GM19468 (cell line): Measurements from ENCODE around the gene DBI.

ENCODE experiments used
- ATAC-seq: cut with Tn5 transposase; IDR thresholded peaks from one replicate; pipeline ENCODE4 v1.9.1; 2021; ENCODE audit warnings: mild to moderate bottlenecking, moderate library complexity, moderate number of reproducible peaks; ENCODE audit not compliant: unreplicated experiment; ENCODE audit errors: extremely low read depth

DBI gene

GRCh38 chr2:119366649-119367471 lies at the start of gene DBI, which contains the start of gene C2orf76:
TSS of gene DBI (plus strand) at chr2:119366977. CDS start at chr2:119367052, 75 bp downstream.
TSS of gene C2orf76 (minus strand) at chr2:119366834. CDS start at chr2:119339959, 26,875 bp downstream.
- ATAC-seq = peak; percentile 99

- ATAC-seq = no peak
These were observed 49.2 kb upstream of the DBI start for GRCh38 chr2:119317554-119317953.

- ATAC-seq = no peak
These were observed 47.2 kb upstream of the DBI start for GRCh38 chr2:119319593-119319992.

- no peak for ATAC-seq
These were observed 43.3 kb upstream of the DBI start for GRCh38 chr2:119323459-119323858.

GRCh38 chr2:119324685-119325270 lies 42.0 kb upstream of the DBI start:
- no peak for ATAC-seq

- ATAC-seq = no peak
These were observed 39.8 kb upstream of the DBI start for GRCh38 chr2:119326938-119327337.

GRCh38 chr2:119327431-119327830 lies 39.3 kb upstream of the DBI start:
- no peak for ATAC-seq

GRCh38 chr2:119332953-119333352 lies 33.8 kb upstream of the DBI start:
- no peak for ATAC-seq

- no peak for ATAC-seq
These were observed 33.4 kb upstream of the DBI start for GRCh38 chr2:119333360-119333759.

GRCh38 chr2:119333833-119334232 lies 32.9 kb upstream of the DBI start:
- no peak for ATAC-seq

- ATAC-seq = no peak
These were observed 29.0 kb upstream of the DBI start for GRCh38 chr2:119337749-119338148.

GRCh38 chr2:119338272-119338671 lies 28.5 kb upstream of the DBI start:
- no peak for ATAC-seq

- peak; percentile 92 for ATAC-seq
These were observed 27.8 kb upstream of the DBI start for GRCh38 chr2:119338826-119339561.

- no peak for ATAC-seq
These were observed 27.2 kb upstream of the DBI start for GRCh38 chr2:119339562-119339923.

- ATAC-seq = no peak
These were observed 25.1 kb upstream of the DBI start for GRCh38 chr2:119341684-119342083.

GRCh38 chr2:119349289-119349688 lies 17.5 kb upstream of the DBI start:
- no peak for ATAC-seq

GRCh38 chr2:119350311-119350998 lies 16.3 kb upstream of the DBI start:
- no peak for ATAC-seq

GRCh38 chr2:119352357-119352756 lies 14.4 kb upstream of the DBI start:
- ATAC-seq = peak; percentile 87

- ATAC-seq = no peak
These were observed 11.9 kb upstream of the DBI start for GRCh38 chr2:119354860-119355259.

GRCh38 chr2:119359774-119360173 lies 7.0 kb upstream of the DBI start:
- no peak for ATAC-seq
